GM21529 (cell line): ENCODE measurements around the gene NNMT.

Source experiments
- ATAC-seq: cut with Tn5 transposase; IDR thresholded peaks from one replicate; pipeline ENCODE4 v1.9.1; 2021; ENCODE audit not compliant: unreplicated experiment

NNMT gene

GRCh38 chr11:114343493-114343892 lies 47.3 kb downstream of the NNMT start:
- ATAC-seq, result no peak

DNA sequence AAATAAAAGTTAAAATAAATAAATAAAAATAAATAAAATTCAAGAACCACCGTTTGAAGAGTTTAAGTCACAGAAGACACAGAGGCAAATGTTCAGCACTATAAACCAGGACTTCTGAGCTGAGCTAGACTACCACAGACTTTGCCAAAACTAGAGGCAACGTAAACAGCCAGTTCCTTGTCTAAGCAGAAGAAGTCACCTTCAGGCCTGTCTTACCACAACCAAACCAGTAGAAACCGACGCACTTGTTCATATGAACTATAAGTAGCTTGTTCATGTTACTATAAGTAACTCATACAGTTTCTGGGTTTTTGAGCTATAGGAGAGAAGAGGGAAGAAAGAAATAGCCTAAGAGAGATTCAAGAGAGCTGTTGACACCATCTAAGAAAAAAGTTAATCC lies 48.3 kb downstream of the NNMT start:
- no peak for ATAC-seq

DNA sequence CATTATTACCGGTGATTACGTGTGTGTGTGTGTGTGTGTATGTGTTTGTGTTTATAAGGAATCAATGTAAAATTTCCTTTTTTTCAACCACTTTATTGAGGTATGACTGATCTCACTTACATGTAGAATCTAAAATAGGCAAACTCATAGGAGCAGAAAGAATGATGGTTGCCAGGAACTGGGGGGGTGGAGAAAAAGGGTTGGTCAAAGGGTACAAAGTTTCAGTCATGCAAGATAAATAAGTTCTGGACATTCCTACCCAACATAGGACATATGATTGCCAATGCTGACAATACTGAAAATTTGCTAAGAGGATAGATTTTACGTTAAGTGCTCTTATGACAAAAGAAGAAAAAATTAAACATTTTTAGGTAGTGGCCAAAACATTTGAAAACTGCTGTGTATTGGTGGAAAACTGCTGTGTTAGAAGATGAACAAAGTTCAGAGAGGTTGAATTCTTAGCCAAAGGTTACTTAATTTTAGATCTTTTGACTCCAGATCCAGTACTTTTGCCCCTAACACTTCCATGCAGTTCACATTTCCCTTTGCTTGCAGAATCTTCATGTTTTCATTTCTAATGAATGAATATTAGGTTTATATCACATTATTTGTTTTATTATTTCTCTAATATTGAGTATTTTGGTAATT lies 49.5 kb downstream of the NNMT start:
- no peak for ATAC-seq

- no peak for ATAC-seq
Measured at GRCh38 chr11:114346709-114347141, 50.5 kb downstream of the NNMT start.

DNA sequence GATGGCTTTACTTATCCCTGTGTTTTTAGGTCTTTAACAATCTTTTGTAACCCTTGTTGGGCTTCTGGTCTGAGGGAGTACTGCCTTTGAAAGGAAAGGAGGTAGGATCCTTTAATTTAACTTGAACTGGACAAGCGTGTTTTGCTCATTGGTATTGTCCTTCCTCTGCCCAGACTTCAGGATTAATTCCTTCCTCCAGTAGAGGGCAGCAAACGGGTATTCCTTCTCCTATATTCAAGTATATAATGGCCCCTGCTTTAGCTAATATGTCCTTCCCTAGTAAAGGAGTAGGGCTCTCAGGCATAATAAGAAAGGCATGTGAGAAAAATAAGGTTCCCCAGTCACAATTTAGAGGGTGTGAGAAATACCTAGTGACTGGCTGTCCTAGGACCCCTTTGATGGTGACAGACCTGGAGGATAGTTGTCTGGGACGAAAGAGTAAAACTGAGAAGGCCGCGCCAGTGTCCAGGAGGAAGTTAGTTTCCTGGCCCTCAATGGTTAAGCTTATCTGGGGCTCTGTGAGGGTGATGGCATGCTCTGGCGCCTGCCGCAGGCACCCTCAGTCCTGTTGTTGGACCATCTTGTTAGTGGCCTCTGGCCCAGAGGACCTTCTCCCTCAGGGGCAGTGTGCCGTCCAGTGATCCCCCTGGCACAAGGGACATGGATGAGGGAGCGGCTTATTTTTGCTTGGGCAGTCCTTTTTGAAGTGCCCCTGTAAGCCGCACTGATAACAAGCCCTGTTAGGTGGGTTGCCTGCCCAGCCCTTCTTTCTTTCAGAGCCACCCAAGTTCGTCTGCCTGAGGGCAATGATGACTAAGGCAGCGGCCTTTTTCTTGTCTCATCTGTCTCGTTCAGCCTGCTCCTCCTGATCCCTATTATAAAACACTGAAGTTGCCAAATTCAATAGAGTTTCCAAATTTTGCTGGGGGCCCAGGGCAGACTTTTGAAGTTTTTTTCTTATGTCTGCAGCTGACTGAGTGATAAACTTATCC lies 52.3 kb downstream of the NNMT start:
- ATAC-seq, result no peak

- ATAC-seq, result no peak
Measured at GRCh38 chr11:114350022-114350421, 53.8 kb downstream of the NNMT start.

DNA sequence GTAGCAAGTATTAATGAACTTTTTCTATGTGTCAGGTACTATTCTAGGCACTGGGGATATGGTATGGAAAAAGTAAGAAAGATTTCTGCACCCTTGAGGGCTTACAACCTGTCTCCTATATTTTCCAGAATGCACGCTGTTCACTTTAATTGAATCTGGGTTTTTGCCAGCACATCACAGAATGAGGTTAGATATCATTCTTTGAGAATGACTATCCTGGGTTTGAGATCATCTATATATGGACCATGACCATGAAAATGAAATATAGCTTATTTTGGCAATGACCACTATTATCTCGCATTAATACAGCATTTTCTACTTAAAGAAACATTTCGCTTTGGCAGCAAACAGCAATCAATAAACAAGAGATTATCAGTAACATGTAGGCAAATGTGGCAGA lies 57.2 kb downstream of the NNMT start:
- ATAC-seq, result no peak

- no peak for ATAC-seq
Measured at GRCh38 chr11:114354076-114354475, 57.9 kb downstream of the NNMT start.

GRCh38 chr11:114358716-114359115 lies 62.5 kb downstream of the NNMT start:
- no peak for ATAC-seq

DNA sequence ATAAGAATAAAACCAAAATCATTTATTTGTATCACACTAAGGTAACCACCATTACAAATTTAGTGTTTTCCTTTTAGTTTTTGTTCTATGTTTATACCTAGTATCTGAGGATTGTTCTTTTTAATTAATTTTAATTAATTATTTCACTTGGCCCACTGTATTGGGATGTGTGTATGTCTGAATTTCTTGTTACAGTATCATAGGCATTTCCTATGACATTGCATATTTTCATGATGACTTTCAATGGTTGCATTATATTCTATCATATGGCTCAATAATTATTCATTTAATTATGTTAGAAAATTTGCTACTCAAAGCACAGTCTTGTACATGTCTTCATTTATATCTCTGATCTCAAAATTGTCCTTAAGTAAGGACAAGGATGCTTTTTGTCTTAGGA lies 63.1 kb downstream of the NNMT start:
- ATAC-seq, result no peak

GRCh38 chr11:114362326-114362725 lies 66.1 kb downstream of the NNMT start:
- no peak for ATAC-seq

GRCh38 chr11:114362958-114363357 lies 66.8 kb downstream of the NNMT start:
- ATAC-seq, result no peak
